NCI-H2107 treated with DMSO at 0.1 percent for 48 hours (cell line): Measurements from ENCODE around the gene PSME4.
"Not testable (repeated sequence)": the region's sequence is repeated elsewhere in the genome, so short reads cannot be mapped to it uniquely, and the experiment has no call there.

Experiments used
- DNase-seq: peaks from one replicate; lab custom pipeline; 2025; ENCODE audit not compliant: unreplicated experiment; lab: John Stamatoyannopoulos, UW

Gene PSME4

DNA sequence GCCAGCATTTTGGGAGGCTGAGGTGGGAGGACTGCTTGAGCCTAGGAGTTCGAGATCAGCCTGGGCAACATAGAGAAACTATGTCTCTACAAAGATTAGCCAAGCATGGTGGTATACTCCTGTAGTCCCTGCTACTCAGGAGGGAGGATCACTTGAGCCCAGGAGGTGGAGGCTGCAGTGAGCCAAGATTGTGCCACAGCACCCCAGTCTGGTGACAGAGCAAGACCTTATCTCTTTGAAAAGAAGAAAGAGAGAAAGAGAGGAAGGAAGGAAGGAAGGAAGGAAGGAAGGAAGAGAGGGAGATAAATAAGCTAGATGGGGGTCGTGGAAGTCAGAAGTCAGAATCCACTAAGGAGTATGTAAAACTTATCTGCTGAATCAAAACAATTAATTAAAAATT, 127.2 kb downstream of the PSME4 start:
- no peak for DNase-seq

DNA sequence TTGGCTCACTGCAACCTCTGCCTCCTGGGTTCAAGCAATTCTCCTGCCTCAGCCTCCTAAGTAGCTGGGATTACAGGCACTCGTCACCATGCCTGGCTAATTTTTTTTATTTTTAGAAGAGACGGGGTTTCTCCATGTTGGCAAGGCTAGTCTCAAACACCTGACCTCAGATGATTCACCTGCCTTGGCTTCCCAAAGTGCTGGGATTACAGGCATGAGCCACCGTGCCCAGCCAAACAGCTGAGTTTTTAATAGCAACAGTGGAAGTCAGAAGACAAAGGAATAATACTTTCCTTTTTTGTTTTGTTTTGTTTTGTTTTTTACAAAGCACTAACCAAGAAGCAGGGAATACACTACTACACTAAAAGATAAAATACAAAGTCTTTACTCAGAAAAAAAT, 127.9 kb downstream of the PSME4 start:
- no peak for DNase-seq

DNA sequence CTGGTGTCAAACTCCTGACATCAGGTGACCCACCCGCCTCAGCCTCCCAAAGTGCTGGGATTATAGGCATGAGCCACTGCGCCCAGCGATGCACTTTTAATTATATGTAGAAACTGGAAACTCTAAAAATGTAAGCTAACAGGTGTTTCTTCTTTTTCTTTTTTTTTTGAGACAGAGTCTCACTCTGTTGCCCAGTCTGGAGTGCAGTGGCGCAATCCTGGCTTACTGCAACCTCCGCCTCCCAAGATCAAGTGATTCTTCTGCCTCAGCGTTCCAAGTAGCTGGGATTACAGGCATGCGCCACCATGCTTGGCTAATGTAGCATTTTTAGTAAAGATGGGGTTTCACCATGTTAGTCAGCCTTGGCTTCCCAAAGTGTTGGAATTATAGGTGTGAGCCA, 129.1 kb downstream of the PSME4 start:
- DNase-seq = not testable (repeated sequence)

DNA sequence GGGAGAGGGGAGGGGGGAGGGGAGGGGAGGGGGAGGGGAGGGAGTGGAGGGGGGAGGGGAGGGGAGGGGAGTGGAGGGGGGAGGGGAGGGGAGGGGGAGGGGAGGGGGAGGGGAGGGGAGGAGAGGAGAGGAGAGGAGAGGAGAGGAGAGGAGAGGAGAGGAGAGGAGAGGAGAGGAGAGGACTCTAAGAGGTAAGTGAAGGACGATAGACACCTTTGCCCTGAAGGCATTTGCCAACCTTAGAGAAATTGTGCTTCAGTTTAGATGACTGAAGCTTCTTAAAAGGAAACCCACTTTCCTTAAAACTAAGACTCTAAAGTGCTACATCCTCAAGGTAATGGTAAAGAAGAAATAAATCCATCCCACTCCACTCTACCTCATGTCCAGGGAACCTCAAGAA, 130.2 kb downstream of the PSME4 start:
- no peak for DNase-seq

DNA sequence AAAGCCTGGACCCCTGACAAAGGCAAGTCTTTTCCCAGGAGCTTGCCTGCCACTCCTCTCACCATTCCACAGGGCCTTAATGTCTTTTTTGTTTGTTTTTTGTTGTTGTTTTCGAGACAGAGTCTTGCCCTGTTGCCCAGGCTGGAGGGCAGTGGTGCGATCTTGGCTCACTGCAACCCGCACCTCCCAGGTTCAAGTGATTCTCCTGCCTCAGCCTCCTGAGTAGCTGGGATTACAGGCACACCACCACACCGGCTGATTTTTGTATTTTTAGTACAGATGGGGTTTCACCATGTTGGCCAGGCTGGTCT, 140.9 kb downstream of the PSME4 start:
- DNase-seq = not testable (repeated sequence)

DNA sequence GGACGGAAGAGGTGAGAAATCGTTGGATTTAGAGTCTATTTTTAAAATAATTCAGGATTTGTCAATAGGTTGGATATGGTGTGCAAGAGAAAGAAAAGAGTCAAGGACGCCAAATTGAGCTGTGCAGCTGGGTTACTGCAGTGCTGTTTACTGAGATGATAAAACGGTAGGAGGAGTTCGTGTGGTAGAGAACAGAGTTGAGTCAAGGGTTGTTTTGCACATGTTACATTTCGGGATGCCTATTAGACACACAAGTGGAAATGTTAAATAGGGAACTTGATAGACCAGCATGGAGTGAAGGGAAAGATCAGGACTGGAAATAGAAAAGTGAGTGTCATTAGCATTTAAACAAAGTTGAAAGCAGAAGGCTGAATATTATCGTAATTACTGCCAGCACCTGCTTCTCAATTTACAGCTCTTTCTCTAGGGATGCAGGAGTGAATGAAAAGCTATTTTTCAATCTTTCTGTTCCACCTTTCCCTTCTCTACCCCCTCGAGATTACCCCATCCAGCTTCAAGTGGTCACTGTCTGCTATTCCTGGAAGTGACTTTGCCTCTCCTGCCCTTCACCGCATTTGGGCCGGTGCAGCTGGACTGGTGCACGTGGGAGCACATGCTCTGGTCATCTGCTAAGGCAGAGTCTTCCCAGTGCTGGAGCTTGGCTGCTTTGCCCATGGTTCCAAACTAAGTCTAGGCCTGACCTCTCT, 141.4 kb downstream of the PSME4 start:
- DNase-seq = peak; percentile 98

DNA sequence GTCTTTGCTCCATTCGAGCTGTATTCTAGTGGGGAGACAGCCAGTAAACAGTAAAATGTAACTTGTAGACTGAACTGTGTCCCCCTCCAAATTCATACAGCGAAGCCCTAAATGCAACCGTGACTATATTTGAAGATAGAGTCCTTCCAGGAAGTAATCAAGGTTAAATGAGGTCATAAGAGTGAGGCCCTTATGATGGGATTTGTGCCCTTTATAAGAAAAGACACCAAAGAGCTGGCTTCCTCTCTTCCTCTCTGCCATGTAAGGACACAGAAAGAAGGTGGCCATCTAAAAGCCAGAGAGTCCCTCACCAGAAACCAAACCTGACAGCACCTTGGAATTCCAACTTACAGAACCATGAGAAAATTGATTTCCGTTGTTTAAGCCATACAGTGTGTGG, 142.5 kb downstream of the PSME4 start:
- no peak for DNase-seq

DNA sequence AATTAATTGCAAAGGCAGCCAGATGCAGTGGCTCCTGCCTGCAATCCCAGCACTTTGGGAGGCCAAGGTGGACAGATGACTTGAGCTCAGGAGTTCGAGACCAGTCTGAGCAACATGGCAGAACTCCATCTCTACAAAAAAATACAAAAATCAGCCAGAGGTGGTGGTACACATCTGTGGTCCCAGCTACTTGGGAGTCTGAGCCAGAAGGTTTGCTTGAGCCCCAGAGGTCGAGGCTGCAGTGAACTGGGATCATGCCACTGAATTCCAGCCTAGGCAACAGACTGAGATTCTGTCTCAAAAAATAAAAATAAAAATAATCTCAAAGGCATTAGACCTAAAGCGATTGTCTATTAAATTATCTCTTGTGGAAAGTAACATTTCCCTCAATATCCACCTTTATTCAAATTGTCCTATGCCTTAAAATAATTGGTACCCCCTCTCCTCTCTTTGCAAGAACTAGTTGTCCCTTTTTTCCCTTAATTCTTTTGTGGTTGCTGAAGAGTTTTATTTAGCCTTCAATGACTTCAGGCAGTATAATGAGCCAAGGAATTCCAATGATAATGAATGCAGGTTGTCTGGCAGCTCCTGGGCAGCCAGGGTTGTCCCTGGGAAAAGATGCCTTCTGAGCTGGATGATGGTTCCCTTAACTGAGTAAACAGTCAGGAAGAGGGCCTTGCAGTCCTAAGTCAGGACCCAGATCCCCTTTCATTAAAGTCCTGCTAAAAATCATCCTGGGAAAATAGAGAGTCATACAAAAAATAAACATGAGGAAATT, 143.2 kb downstream of the PSME4 start:
- no peak for DNase-seq

DNA sequence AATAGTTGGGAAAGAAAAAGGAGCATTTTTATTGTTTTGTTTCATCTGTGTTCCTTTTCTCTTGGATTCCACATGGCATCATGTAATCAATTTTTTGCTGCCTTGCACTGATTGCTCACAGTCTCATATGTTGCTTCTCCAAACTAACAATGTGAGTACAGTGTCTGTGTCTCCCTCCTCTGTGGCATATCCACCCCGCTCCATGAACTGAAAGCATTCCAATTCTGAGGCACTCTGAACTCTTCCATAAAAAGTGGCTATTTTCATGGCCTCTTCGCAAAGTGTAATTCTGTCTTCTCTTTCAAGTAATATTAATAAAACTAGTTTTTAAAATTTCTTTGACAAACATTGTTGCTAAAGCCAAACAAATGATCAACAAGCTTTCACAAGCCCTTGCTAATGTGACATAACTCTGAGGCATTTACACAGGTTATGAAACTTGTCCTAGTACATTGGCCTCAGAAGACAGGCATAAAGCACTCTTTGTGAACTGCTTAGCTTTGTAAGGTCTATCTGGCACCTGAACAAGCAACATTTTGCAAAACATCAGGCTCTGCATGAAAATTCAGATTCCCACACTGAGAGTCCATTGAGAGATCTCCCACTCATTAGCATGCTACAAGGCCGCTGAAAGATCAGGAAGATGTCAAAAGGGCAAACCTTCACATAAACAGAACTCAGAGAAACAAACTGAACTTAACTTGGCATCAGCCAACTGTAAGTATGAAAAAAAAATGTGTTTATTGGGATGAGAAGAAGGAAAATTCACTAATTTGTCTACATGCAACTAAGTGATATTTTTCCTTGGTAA, 144.0 kb downstream of the PSME4 start:
- no peak for DNase-seq

DNA sequence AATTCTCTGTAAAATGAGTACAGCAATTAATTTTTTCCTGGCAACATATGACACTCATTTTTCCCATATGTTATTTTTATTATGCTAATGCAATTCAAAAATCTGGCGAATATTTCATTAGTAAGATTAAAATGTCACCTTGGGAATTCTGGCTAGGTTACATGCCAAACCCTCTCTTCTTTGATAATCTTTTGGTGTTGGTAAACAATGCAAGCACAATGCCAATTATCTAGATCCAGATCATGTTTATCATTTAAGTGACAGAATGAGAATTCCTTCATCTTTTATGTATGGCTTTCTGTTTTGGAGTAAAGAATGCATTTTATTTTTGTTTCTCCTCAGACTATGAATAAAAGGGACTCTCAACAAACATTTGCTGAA, 144.8 kb downstream of the PSME4 start:
- DNase-seq = no peak

DNA sequence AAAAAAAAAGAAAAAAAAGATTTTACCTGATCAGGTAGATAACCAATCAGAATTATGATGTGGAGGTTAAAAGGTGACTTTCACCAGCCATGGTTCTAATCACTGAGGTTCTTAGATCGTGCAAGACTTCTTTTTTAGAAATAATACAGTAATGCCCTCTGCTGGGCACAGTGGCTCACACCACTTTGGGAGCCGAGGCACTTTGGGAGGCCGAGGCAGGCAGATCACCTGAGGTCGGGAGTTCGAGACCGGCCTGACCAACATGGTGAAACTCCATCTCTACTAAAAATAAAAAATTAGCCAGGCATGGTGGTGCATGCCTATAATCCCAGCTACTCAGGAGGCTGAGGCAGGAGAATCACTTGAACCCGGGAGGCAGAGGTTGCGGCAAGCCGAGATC, 147.2 kb downstream of the PSME4 start:
- DNase-seq = not testable (repeated sequence)

DNA sequence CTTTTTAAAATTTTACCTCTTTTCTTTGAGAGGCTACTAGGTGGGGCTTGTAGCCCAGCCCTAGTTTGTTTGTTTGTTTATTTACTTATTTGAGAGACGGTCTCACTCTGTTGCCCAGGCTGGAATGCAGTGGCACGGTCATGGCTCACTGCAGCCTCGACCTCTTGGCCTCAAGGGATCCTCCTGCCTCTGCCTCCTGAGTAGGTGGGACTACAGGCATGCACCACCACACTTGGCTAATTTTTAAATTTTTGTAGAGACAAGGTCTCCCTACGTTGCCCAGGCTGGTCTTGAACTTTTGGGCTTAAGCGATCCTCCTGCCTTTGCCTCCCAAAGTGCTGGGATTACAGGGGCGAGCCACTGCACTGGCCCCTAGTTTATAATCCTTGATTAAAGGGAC, 149.0 kb downstream of the PSME4 start:
- DNase-seq = no peak

DNA sequence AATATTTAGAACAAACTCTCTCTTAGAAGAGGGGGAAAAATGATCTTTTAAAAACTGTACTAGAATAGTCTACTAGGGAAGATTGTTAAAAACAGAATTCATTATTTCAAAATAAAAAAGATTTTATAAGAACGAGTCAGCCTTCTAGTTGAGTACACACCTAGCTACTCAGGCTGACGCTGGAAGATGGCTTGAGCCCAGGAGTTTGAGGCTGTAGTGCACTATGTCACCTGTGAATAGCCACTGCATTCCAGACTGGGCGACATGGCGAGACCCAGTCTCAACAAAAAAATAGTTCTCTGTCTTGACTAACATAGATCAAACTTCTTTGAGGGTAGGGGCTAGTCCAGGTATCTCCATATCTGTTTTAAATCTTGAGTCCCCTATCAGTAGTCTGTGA, 150.1 kb downstream of the PSME4 start:
- no peak for DNase-seq

DNA sequence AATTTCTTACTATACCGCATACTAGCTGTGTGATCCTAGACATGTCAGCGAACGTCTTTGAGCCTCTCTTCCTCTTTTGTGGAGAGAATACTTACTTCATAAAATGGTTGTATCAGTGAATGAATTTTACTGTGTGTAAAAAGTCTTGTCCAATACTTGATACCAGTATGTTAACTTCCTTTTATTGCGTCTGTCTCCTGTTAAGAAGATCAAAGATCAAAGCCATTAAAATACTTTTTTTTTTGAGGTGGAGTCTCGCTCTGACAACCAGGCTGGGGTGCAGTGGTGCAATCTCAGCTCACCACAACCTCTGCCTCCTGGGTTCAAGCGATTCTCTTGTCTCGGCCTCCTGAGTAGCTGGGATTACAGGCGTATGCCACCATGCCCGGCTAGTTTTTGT, 150.7 kb downstream of the PSME4 start:
- DNase-seq = no peak

DNA sequence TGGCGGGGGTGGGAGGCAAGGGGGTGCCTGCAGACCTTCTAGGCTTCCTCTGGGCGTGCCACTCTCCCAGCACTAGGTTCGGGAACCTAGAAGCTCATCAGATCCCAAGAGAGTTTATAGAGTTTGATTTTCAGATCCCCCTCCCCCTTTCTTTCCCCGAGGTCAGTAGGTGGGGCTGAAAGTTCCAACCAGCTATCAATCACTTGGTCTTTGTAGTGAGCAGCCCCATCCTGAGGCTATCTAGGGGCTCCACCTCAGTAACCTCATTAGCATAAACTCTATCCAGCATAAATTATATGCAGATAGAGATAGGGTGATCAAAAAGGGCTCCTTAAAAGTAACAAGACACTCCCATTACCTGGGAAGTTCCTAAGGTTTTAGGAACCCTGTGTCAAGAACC, 151.2 kb downstream of the PSME4 start:
- DNase-seq = no peak

DNA sequence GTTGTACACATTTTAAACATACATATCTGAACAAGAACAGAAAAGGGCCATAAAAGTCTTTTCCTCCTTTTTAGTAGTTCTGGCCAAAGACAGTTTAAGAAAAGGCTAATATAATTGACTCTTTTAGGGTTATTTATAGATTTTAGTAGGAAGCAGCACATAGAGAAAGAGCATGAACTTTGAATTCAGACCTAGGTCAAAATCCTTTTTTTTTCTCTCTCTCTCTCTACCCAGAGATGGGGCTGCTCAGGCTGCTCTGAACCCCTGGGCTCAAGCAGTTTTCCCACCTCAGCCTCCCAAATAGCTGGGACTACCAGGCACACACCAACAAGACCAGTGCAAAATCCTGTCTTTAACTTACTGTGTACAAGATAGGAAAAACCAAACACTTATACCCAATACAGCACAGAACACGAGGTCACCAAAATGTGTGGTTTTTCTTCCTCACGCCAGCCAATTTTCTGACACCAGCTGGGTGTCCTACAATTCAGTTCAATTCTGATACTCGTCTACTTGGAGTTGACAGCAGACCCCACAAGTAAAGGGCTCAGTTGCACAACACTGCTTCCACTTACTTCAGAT, 151.8 kb downstream of the PSME4 start:
- DNase-seq = no peak
